ENCODE results near the gene PKD2L1. TPM values are rescaled to one million over a fixed set of nuclear protein-coding genes. Genes with fewer than 3 reads are reported as not detected.
A peak's percentile ranks its signal among the peaks of the same experiment; 100 is the strongest.

The PKD2L1 gene
- total RNA-seq, 1 donor from 2014 or later: 3.4 TPM

DNA sequence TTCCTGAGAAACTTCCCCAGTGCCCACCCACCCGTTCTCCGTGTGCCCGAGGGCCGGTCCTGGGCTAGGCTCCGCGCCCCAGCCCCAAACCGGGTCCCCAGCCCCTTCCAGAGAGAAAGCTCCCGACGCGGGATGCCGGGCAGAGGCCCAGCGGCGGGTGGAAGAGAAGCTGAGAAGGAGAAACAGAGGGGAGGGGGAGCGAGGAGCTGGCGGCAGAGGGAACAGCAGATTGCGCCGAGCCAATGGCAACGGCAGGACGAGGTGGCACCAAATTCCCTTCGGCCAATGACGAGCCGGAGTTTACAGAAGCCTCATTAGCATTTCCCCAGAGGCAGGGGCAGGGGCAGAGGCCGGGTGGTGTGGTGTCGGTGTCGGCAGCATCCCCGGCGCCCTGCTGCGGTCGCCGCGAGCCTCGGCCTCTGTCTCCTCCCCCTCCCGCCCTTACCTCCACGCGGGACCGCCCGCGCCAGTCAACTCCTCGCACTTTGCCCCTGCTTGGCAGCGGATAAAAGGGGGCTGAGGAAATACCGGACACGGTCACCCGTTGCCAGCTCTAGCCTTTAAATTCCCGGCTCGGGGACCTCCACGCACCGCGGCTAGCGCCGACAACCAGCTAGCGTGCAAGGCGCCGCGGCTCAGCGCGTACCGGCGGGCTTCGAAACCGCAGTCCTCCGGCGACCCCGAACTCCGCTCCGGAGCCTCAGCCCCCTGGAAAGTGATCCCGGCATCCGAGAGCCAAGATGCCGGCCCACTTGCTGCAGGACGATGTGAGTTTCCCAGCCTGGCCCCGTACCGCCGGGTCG, 16.9 kb upstream of the PKD2L1 start, which contains the start of gene SCD:
SCD (plus strand) TSS at position 469 of the 803 bp plus-strand sequence; CDS start at position 741, 272 bp downstream.
- intact Hi-C loops (cut with DNase I): no loop called here
- Histone ChIP-seq H3K4me3 (peak within 1 kb of the TSS; percentile 76), H3K9me3 (no peaks in the 10 kb centered on the region), H3K27ac (peak within 1 kb of the TSS; percentile 77), H3K36me3 (peaks cover 7% of the 10 kb centered on the region), H3K27me3 (ENCODE audit: low read depth) (peaks cover 13% of the 10 kb centered on the region), H3K4me1 (peaks cover 11% of the 10 kb centered on the region)
- TF ChIP-seq, protein P1, sequence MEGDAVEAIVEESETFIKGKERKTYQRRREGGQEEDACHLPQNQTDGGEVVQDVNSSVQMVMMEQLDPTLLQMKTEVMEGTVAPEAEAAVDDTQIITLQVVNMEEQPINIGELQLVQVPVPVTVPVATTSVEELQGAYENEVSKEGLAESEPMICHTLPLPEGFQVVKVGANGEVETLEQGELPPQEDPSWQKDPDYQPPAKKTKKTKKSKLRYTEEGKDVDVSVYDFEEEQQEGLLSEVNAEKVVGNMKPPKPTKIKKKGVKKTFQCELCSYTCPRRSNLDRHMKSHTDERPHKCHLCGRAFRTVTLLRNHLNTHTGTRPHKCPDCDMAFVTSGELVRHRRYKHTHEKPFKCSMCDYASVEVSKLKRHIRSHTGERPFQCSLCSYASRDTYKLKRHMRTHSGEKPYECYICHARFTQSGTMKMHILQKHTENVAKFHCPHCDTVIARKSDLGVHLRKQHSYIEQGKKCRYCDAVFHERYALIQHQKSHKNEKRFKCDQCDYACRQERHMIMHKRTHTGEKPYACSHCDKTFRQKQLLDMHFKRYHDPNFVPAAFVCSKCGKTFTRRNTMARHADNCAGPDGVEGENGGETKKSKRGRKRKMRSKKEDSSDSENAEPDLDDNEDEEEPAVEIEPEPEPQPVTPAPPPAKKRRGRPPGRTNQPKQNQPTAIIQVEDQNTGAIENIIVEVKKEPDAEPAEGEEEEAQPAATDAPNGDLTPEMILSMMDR (IDR thresholded peaks at IDR 0.05): no peak
- peak; percentile 93 for DNase-seq
- peak; percentile 95 for ATAC-seq

DNA sequence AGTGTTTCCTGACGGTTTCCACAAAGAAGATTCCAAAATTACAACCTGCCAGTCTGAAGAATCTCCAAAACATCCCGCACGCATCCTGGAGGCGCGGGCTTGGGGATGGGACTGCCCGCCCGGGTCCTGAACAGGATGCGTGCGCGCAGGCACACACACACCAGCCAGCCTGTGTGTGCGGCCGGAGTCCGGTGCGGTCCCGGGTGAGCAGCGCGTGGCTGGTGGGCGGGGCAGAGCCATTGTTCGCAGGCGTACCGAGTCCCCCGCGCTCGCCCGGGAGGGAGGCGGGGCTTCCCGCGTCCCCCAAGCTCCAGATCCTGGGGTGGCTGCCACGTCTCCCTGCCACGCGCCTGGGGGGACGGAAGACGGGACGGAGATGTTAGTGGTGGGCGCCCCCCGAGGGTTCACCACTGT, 16.3 kb upstream of the PKD2L1 start:
- intact Hi-C loops (cut with DNase I): no loop called here
- ATAC-seq: peak; percentile 81 to 82
- peaks cover under 1% of the 10 kb centered on the region for H3K36me3 ChIP-seq
- H3K4me3 ChIP-seq: peak overlapping the region; percentile 76
- H3K9me3 ChIP-seq: no peaks in the 10 kb centered on the region
- peak; percentile 83 for DNase-seq
- peaks cover 13% of the 10 kb centered on the region for H3K27me3 ChIP-seq (ENCODE audit: low read depth)
- peaks cover 11% of the 10 kb centered on the region for H3K4me1 ChIP-seq
- TF ChIP-seq, protein P1 (IDR thresholded peaks at IDR 0.05): no peak
- peak overlapping the region; percentile 77 for H3K27ac ChIP-seq

DNA sequence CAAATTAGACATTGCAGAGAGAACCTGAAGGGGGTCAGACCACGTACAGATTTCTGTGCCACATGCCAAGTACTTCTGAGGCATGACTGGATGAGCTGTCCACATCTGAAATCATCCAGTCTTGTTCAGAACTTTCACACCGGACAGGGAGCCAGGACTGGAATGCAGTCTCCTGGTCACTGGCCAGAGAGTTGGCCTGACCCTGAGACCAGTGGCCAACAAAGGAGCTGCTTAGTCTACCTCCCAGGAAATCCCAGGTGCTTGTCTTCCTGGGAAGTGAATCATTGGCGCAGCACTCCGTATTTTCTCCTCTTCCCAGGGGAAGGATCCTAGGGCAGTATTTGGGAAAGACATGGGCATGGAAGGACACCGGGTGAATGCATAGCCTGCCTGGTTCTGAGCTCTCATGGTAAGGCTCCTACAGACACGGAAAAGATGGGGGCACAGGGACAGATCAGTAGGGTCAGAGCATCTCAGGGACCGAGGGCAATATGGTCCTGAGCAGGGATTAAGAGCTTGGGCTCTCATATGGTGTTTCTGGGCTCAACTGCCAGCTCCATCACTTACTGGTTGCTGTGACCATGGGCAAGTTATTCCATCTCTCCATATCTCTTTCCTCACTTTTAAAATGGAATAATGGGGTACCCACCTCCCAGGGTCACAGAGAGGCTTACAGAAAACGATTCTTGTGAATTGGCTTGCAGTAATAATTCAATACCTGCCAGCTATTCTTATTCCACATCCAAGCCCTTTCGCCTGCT, 15.7 kb upstream of the PKD2L1 start:
- Histone ChIP-seq H3K36me3 (no peaks in the 10 kb centered on the region), H3K4me1 (peaks cover 11% of the 10 kb centered on the region), H3K27me3 (ENCODE audit: low read depth) (peaks cover 13% of the 10 kb centered on the region), H3K4me3 (peak overlapping the region; percentile 76), H3K27ac (peak overlapping the region; percentile 77), H3K9me3 (no peaks in the 10 kb centered on the region)
- ATAC-seq (no peak), DNase-seq (no peak)
- intact Hi-C loops (cut with DNase I): no loop called here
- TF ChIP-seq, protein P1 (IDR thresholded peaks at IDR 0.05): no peak

DNA sequence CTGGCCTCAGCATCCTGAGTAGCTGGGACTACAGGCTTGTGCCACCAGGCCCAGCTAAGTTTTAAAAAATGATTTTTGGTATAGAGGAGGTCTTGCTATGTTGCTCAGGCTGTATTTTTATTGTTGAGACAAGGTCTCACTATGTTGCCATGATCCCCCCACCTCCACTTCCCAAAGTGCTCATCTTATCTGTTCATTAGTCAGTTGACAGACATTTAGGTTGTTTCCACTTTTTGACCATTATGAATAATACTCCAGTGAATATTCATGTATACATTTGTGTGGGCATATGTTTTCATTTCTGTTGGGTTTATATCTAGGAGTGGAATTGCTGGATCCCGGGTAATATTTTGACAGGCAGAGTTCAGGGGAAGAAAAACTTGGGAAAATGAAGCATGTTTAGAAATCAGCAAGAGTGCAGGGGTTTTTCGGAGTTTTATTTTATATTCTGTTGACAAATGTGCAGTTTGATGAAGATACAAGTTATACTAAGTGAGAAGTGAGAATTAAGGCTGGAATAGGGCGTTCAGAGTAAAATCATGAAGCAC, 14.3 kb upstream of the PKD2L1 start:
- Histone ChIP-seq H3K4me3 (no peak overlapping the region), H3K9me3 (no peaks in the 10 kb centered on the region), H3K27ac (no peak overlapping the region), H3K4me1 (peaks cover 22% of the 10 kb centered on the region), H3K27me3 (ENCODE audit: low read depth) (peaks cover 13% of the 10 kb centered on the region), H3K36me3 (no peaks in the 10 kb centered on the region)
- ATAC-seq (no peak), DNase-seq (no peak)
- intact Hi-C loops (cut with DNase I): loop anchor here (5.0 kb wide), 1 partner anchor 88 kb away; no protein-coding TSS in a partner anchor
- TF ChIP-seq, protein P1 (IDR thresholded peaks at IDR 0.05): no peak

DNA sequence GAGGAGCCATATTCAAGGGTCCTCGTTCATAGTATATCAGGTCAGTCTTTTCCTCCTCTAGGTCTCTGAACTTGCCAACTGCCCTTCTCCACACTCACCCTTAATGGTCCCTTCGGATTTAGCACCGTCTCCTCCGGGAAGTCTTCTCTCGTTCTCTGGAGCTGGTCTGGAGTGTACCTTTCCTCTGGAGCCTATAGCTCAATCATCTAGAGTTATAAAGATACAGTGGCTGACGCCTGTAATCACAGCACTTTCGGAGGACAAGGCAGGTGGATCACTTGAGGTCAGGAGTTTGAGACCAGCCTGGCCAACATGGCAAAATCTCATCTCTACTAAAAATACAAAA, 12.6 kb upstream of the PKD2L1 start:
- peaks cover 30% of the 10 kb centered on the region for H3K4me1 ChIP-seq
- TF ChIP-seq, protein P1 (IDR thresholded peaks at IDR 0.05): no peak
- H3K27me3 ChIP-seq (ENCODE audit: low read depth): peaks cover 5% of the 10 kb centered on the region
- H3K4me3 ChIP-seq: no peak overlapping the region
- no peaks in the 10 kb centered on the region for H3K36me3 ChIP-seq
- ATAC-seq (no peak), DNase-seq (no peak)
- H3K27ac ChIP-seq: no peak overlapping the region
- intact Hi-C loops (cut with DNase I): loop anchor here (5.0 kb wide), 1 partner anchor 90 kb away; no protein-coding TSS in a partner anchor
- no peaks in the 10 kb centered on the region for H3K9me3 ChIP-seq
